HFFc6 (cell line): Measurements from ENCODE around the gene PAXX. TPM values are rescaled to one million over a fixed set of nuclear protein-coding genes. Genes with fewer than 3 reads are reported as not detected.

Source experiments
- DNase-seq: peaks from one replicate; pipeline ENCODE4 v3.0.0-alpha.2; 2018
- H3K27ac Mint-ChIP-seq: 2 replicates; pipeline ENCODE4 v1.8.0; 2020; ENCODE audit warnings: mild to moderate bottlenecking, mixed read lengths
- H3K27me3 Mint-ChIP-seq: 2 replicates; pipeline ENCODE4 v1.8.0; 2021; ENCODE audit warnings: mild to moderate bottlenecking, moderate library complexity, mixed read lengths; ENCODE audit not compliant: insufficient read depth
- H3K36me3 Mint-ChIP-seq: 2 replicates; pipeline ENCODE4 v1.8.0; 2021; ENCODE audit warnings: low read depth, mixed read lengths
- H3K4me1 Mint-ChIP-seq: 2 replicates; pipeline ENCODE4 v1.8.0; 2020; ENCODE audit warnings: low read depth, mixed read lengths
- H3K4me3 Mint-ChIP-seq: 2 replicates; pipeline ENCODE4 v1.8.0; 2020; ENCODE audit warnings: mild to moderate bottlenecking, moderate library complexity, mixed read lengths
- H3K9me3 Mint-ChIP-seq: 2 replicates; pipeline ENCODE4 v1.8.0; 2020; ENCODE audit warnings: mild to moderate bottlenecking, mixed read lengths
- total RNA-seq, 6 experiments: library from RNA; stranded (reverse); fragmentation: NEBNext Ultra II Directional; extraction: Animal tissue kit (Norgen Biotek cat#: 25700); gene quantifications; 2 replicates in 1 of 6; 3 replicates in 5 of 6; pipeline ENCODE4 v1.2.3, GENCODE V29; 2021
- TF ChIP-seq, protein P1 (sequence below): fragments of 200-600 bp; sonication (generic); IDR thresholded peaks from 2 replicates; pipeline ENCODE4 v1.5.0; 2021; ENCODE audit warnings: antibody characterized with exemption, mild to moderate bottlenecking

The PAXX gene
- total RNA-seq, 6 experiments from 2014 or later = 26.0 to 42.6 (median 29.0) TPM

DNA sequence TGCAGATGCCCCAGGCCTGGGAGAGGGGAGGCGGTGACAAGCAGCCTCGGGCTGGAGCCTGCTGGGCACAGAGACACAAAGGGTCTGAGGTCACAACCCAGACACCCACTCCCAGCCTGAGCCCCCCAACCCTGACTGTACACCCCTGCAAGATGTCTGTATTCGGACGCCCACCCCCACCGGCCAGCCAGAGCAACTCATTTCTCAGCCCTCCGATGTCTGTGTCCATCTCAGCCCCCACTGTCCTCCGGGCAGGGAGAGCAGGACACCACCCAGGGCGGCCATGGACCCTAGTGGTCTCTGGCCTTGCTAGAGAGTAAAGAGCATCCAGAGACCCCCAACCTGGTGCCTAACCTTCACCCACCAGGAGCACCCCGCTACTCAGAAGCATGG is 36.3 kb upstream of the PAXX start:
- Mint-ChIP-seq H3K27me3 (peaks cover 4% of the 10 kb centered on the region), H3K27ac (no peak overlapping the region), H3K4me3 (no peak overlapping the region), H3K36me3 (no peaks in the 10 kb centered on the region), H3K4me1 (no peaks in the 10 kb centered on the region), H3K9me3 (peaks cover 8% of the 10 kb centered on the region; the same call in 1 of the 2 replicates)
- DNase-seq = no peak
- TF ChIP-seq, protein P1, sequence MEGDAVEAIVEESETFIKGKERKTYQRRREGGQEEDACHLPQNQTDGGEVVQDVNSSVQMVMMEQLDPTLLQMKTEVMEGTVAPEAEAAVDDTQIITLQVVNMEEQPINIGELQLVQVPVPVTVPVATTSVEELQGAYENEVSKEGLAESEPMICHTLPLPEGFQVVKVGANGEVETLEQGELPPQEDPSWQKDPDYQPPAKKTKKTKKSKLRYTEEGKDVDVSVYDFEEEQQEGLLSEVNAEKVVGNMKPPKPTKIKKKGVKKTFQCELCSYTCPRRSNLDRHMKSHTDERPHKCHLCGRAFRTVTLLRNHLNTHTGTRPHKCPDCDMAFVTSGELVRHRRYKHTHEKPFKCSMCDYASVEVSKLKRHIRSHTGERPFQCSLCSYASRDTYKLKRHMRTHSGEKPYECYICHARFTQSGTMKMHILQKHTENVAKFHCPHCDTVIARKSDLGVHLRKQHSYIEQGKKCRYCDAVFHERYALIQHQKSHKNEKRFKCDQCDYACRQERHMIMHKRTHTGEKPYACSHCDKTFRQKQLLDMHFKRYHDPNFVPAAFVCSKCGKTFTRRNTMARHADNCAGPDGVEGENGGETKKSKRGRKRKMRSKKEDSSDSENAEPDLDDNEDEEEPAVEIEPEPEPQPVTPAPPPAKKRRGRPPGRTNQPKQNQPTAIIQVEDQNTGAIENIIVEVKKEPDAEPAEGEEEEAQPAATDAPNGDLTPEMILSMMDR = no peak

DNA sequence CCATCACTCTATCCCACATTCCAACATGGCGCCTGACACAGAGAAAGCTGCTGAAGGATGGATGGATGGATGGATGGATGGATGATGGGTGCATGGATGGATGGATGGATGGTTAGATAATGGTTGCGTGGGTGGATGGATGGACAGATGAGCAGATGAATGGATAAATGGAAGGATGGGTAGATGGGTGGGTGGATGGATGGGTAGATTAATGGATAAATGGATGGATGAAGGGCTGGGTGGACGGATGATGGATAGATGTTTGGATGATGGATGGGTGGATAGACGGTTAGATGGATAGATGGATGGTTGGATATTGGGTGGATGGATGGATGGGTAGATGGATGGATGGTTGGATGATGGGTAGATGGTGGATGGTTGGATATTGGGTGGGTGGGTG is 35.6 kb upstream of the PAXX start:
- H3K4me3 Mint-ChIP-seq = no peak overlapping the region; the same call in 1 of the 2 replicates
- no peak overlapping the region for H3K27ac Mint-ChIP-seq
- TF ChIP-seq, protein P1 = no peak
- peaks cover 4% of the 10 kb centered on the region for H3K27me3 Mint-ChIP-seq
- no peaks in the 10 kb centered on the region for H3K4me1 Mint-ChIP-seq
- DNase-seq = no peak
- H3K9me3 Mint-ChIP-seq = peaks cover 8% of the 10 kb centered on the region; the same call in 1 of the 2 replicates
- no peaks in the 10 kb centered on the region for H3K36me3 Mint-ChIP-seq

DNA sequence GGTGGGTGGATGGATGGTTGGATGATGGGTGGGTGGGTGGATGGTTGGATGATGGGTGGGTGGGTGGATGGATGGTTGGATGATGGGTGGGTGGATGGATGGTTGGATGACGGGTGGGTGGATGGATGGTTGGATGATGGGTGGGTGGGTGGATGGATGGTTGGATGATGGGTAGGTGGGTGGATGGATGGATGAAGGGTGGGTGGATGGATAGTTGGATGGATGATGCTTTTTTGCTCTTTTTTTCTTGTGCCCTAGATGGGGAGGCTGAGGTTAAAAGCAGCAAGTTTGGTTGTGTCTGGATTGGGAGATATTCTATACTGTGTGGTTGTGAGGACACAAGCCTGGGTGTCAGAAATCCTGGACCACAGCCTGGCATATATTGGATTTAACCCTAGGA is 34.8 kb upstream of the PAXX start:
- no peak for DNase-seq
- H3K4me1 Mint-ChIP-seq = no peaks in the 10 kb centered on the region
- no peaks in the 10 kb centered on the region for H3K36me3 Mint-ChIP-seq
- TF ChIP-seq, protein P1 = no peak
- H3K27me3 Mint-ChIP-seq = peaks cover 4% of the 10 kb centered on the region
- peaks cover 8% of the 10 kb centered on the region; the same call in 1 of the 2 replicates for H3K9me3 Mint-ChIP-seq
- H3K27ac Mint-ChIP-seq = no peak overlapping the region
- H3K4me3 Mint-ChIP-seq = no peak overlapping the region

DNA sequence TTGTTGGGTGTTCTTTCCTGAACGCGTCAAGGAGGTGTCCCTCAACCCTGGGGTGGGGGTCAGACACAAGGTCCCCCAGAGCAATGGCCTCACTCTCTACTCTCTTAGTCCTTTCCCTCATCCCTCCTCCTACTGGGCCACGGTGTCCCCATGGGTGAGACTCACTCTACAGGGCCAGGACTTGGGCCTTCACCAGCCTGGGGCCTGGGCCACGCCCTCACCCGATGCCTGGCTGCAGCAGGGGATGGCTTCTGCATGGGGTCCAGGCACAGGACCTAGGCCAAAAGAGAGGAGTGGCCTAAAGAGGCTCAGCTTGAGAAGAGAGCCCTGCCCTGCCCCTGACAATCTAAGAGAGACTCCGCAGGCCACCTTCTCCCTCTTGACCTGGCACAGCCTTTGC is 34.3 kb upstream of the PAXX start:
- Mint-ChIP-seq H3K4me1 (no peaks in the 10 kb centered on the region), H3K36me3 (no peaks in the 10 kb centered on the region), H3K27me3 (peaks cover 4% of the 10 kb centered on the region), H3K9me3 (peaks cover 8% of the 10 kb centered on the region; the same call in 1 of the 2 replicates), H3K27ac (no peak overlapping the region), H3K4me3 (no peak overlapping the region)
- no peak for DNase-seq
- TF ChIP-seq, protein P1 = no peak

DNA sequence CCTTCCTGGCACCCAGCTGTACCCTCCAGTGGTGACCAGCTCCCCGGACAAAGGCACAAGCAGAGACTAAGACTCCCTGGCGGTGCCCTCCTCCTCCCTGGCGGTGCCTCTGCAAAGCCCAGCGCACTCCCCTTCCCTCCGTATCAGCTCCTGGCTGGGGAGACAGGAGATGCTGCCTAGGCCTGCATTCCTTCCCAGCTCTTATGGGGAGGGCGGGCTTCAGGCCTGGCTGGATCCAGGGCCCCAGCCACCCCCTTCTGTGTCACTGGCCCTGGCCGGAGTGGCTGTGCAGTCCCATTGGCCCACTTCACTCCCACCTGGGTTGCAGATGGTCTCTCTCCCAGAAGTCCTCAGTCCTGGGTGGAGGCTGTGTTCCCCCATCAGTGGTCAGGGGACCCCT is 33.7 kb upstream of the PAXX start:
- Mint-ChIP-seq H3K27ac (no peak overlapping the region), H3K4me3 (no peak overlapping the region), H3K36me3 (no peaks in the 10 kb centered on the region), H3K27me3 (peaks cover 8% of the 10 kb centered on the region), H3K4me1 (no peaks in the 10 kb centered on the region), H3K9me3 (peaks cover 8% of the 10 kb centered on the region; the same call in 1 of the 2 replicates)
- TF ChIP-seq, protein P1 = no peak
- DNase-seq = no peak
